Panc1 (cell line): ENCODE results near the gene RFTN1.

Source experiments
- CTCF ChIP-seq: fragments of 450-650 bp; IDR thresholded peaks from 2 replicates; pipeline ENCODE4 v1.5.1; 2017; ENCODE audit warnings: mild to moderate bottlenecking
- POLR2AphosphoS5 ChIP-seq: IDR thresholded peaks from 2 replicates; pipeline ENCODE4 v1.6.1; 2012; ENCODE audit warnings: mild to moderate bottlenecking, low read depth, low read length, moderate library complexity
- REST ChIP-seq, 2 experiments: IDR thresholded peaks; 2 replicates each; pipeline ENCODE4 v1.6.1; 2011 to 2012; ENCODE audit warnings: low read depth in 2 of 2, control low read depth in 1 of 2, low read length in 1 of 2, mild to moderate bottlenecking in 1 of 2, moderate library complexity in 1 of 2; ENCODE audit not compliant: insufficient read depth in 1 of 2
- SIN3A ChIP-seq: IDR thresholded peaks from 2 replicates; pipeline ENCODE4 v1.6.1; 2012; ENCODE audit warnings: low read depth, mild to moderate bottlenecking, low read length, moderate library complexity, borderline replicate concordance; ENCODE audit not compliant: insufficient read depth
- TCF7L2 ChIP-seq: IDR thresholded peaks from 2 replicates; pipeline ENCODE4 v1.6.1; 2011; ENCODE audit warnings: mild to moderate bottlenecking, low read depth, low read length, inconsistent platforms

- TF ChIP-seq CTCF = no peak
- TF ChIP-seq POLR2AphosphoS5 = no peak
- TF ChIP-seq SIN3A = no peak
- TF ChIP-seq TCF7L2 = no peak
- TF ChIP-seq REST (IDR thresholded peaks at IDR 0.05; ENCODE audit: insufficient read depth in 1 of 2, low read depth in 2 of 2, low read length in 1 of 2) = no peak
These were observed 58.5 kb downstream of the RFTN1 start for GRCh38 chr3:16455001-16455400.
